Suppressor macrophage (primary cell): ENCODE data around the gene DDHD1.

ENCODE experiments used
- DNase-seq, 4 experiments: peaks; one replicate each; pipeline ENCODE4 v3.0.0-alpha.2; 2020 to 2022

Gene DDHD1

DNA sequence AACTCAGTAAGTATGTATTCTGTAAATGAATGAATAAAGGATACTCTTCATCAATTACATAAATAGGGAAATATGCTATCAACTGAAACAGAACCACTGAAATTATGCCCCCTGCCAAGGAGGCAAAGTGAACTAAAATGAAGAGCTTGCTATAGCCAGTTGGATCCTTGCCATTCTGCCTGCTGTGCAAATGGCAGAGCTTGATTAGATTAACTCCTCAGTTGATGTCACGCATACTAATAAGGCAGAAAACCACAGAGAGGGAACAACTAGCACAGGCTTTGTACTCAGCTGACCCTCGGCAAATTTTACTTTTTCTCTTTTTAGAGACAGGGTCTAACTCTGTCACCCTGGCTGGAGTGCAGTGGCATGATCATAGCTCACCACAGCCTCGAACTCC lies 165.6 kb downstream of the DDHD1 start:
- DNase-seq, result no peak

DNA sequence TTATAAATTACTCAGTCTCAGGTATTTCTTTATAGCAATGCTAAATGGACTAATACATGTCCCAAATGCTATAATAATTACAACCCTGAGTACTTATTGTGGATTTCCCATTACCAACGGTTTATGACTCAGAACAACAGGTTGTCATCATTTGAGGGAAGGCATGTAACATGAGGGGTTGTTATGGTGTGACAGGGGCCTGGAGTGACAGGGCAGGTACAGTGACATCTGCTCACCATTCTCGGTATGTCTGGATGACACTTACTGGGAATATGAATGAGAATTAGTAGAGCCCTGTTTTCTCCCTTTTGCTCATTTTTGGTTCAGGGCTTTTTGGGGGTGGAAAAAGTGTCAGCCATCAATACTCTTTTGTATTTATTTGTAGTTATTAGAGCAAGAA lies 166.1 kb downstream of the DDHD1 start:
- DNase-seq, result no peak
